NCI-H526 treated with DMSO at 0.1 percent for 48 hours (cell line): Measurements from ENCODE around the gene SGCA.

Source experiments
- DNase-seq: peaks from one replicate; lab custom pipeline; 2025; lab: John Stamatoyannopoulos, UW

The SGCA gene

DNA sequence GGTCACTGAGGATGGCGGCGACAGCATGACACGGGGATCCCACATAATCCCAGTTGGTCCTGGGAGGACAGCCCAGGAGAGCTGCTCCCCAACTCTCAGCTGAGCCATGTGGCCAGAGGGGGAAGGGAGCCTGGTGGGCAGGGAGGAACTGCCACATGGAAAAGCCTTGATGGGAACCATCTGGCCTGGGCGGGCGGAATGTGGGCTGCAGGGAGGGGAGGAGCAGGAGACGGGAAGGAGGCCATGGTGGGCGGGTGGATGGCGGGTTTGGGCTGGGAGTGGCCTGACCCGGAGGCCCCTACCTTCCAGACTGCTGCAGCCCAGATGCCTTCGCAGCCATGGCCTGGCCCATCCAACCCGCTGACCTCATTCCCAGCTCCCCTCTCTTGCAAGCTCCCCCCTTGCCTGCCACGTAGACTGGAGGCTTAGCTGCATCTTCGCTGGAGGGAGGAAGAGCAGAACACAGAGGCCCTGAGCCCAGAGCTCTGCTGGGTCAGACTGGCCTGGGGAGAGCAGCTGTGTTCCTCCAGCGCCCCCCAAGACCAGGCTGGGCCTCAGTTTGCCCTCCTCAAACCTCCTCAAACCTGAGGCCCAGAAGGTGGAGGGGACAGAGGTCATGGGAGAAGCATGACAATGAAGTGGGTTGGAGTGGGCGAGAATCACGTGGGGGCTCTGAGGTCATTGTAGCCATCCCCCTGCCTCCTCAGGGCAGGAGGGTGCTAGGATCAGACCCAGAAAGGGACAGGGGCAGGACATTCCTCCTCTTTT is 43.9 kb downstream of the SGCA start:
- no peak for DNase-seq

DNA sequence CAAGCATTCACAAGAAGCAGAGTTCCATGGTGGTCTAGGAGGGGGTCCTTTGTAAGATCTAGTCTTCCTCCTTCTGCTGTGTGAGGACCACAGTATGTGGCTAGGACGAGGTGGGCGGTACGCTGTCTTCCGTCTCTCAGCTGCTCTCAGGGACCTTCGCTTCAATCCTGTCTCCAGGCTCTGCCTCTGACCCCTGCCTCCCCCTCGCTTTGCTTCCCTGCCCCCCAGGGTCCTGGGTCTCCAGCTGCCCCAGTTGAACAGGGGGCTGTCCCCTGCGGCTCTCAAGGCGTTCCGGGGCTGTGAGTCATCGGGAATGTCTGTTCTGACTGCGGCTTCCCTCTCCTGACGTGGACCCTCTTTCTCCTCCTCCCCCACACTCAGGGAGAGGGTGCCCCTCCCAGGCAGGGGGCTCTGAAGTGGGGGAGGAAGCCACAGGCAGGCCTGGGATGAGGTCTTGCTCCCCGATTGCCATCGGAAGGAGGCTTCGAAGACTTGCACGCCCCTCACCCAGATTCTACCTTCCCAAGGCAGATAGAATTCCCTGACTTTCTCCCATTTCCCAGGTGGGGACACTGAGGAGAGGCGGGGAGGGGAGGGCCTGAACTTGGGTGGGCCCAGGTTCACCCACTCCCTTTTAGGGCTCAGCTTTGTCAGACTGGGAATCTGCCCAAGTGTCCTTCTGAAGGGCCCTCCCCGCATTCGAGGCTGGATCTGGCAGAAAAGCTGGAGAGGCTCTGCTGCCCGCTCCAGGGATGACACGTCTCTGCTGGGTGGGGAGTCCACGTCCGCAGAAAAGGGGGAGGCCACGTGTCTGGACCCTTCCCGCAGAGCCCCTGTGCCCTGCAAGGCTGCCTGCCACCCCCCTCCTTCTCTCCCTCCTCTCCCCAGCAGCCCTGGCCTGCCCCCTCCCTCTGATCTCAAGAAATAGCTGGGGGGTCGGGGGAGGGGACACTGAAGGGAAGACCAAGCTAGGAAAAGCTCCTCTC is 44.7 kb downstream of the SGCA start:
- no peak for DNase-seq

DNA sequence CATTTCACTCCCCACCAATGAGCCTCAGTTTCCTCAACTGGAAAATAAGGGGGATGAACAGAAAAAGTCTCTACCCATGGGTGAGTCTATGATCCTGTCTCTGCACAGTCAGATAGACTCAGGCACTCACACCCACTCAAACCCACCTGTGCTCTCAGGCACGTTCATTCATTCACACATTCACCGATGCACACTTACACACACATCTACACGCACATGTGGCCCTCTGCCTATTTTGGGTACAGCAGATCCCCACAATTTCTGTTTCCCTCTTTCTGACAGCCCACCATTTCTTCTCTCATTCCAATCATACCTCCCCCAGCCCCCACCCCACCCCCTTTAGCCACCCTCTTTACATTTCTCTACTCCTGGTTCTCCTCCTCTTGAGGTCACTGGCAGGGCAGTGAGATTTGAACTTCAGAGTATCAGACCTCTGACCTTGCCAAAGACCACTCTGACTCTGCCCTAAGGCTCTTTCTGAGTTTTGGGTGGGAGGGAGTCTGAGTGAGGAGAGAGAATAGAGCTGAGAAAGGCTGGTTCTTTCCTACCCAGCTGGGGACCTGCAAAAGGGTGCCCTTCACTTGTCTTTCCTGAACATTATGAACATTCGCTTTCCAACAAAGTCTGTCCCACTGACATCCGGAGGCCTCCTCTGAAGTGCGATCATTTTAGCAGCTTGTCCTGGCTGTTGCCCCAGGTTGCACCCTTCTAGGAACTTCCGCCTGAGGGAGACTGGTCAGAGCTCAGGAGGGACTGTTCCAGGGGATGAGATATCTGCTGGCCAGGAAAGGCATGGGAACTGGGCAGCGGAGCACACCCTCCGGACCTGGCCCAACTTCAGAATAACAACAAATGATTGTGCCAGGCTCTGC is 45.7 kb downstream of the SGCA start:
- DNase-seq, result no peak

DNA sequence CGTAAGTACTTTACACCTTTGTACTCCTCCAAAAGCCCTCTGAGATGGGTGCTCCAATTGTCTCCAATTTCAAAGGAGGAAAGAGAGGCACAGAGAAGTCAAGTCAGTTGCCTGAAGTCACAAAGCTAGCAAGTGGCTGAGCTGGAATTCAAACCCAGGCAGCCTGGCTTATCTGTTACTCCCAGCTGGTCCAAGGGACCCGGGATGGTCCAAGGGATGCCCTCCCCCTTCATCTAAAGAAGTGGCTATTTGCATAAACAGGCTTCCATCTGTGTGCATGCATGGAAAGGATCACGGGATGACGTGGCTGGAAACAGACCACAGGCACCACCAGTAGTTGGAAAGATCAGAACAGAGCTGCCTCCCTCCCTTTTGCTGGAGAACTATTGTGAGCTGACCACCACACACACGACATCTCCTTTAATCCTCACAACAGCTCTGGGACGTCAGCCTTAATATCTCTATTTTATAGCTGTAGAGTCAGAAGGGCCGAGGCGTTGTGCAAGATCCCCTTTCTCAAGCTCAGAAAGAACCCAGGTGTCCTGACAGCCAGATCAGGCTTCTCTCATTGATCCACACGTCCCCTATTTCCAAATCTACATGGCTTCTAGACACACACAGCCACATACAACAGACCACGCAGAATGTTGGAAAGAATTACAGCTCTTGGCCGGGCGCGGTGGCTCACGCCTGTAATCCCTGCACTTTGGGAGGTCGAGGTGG is 46.5 kb downstream of the SGCA start:
- no peak for DNase-seq

DNA sequence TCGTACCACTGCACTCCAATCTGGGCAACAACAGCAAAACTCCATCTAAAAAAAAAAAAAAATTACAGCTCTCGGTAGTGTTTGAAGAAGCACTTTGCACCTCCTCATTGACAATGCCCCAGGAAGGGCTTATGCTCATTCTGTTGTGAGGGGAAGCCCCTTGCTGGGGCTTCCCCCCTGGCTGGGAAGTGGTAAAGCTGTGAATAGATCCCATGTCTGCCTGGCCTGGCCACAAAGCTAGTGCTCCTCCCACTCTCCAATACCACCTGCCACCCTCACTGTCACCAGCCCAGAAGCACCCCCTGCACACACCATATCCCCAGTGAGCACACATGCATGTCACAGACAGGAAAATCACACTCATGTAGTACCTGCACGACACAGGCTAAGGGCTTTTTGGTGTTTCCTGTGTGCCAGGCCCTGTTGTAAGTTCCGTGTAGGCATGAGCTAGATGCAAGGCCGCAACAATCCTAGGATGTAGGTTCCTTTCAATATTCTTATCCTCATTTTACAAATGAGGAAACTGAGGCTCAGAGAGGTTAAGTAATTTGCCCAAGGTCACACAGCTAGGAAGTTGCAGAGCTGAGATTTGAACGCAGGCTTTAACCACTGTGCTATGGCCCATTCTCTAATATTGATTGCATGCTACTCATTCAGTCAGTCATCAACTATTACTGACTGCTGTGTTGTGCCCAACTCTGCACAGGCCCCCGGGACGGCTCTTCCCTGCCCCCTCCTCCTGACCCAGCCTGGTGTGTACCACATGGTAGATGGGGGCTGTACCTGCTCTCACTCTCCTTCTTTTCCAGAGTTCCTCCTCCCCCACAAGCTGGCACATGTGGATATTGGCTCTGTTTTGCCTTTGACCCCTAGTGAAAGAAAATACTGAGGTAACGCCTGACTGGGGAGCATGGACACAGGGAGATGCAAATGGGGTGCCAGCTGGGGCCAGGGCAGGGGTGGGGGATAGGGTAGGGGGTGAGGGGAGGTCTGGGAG is 47.5 kb downstream of the SGCA start:
- DNase-seq, result no peak

DNA sequence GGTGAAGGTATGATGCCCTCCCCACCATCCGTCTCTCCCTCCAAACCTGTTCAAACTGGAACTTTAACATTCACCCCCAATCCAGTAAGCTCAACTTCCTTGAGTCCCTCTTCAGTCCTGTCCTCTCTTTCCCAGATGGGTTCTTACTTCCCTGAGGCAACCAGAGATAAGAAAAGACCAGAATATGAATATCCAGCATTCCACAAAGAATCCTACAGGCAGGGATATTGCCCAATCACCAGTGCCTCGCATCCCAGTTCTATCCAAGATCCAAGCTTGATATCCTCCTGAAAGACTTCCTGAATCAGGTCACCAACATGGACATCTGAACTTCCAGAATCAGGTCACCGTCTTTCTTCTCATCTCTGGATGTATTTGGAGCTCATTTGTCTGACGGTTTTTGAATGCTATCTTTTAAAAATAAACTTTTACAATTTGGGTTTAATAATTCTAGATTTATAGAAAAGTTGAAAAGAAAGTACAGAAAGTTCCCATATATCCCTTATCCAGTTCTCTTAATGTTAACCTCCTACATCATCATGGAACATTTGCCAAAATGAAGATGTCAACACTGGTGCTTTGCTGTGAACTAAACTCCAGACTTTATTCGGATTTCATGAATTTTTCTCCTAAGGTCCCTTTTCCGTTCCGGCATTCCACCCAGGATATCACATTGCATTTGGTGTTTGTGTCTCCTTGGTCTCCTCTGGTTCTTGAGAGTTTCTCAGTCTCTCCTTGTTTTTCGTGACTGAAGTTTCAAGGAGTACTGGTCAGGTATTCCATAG is 49.4 kb downstream of the SGCA start:
- DNase-seq, result no peak

DNA sequence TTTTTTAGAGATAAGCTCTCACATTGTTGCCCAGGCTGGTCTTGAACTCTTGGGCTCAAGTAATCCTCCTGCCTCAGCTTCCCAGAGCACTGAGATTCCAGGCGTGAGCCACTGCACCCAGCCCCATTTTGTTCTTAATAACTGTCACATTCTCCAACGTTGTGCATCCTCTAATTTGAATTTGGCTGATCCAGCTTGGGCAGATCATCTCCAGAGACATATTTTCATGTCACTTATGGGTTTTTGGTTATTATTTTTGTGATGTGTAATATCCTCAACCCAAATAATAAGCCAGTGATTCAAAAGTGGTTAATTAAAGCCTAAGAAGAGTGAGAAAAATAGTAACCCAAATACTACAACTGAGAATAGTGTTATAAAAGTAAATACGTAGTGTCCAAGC is 51.8 kb downstream of the SGCA start:
- DNase-seq, result no peak

DNA sequence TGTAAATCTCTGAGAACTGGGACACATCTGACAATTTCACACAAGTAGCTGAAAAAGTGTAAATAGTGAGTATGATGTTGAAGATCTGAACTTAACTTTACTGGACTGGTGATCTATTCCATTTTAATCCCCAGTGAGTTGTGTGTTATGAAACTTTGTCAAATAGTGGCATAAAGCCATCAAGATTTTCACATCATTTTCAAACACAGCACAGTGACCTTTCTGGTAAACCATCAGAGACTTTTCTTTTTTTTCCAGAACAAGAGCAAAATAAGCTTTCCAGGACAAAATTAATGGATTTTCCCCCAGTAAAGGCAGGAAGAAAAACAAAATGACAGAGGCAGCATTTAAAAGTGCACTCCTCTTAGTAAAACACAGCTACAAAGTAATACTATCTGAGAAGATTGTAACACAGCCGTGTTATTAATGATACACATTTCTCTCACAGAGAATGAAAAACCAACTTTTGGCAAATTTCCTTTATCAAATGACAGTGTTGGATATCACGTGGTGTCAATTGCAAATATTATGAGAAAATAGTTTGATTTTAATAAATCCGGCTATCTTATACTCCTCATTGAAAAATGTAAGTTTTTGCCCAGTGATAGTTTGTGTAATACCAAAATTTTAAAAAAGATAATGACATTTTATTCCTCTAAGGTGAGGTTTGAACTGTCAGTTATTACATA is 52.4 kb downstream of the SGCA start:
- DNase-seq, result no peak

DNA sequence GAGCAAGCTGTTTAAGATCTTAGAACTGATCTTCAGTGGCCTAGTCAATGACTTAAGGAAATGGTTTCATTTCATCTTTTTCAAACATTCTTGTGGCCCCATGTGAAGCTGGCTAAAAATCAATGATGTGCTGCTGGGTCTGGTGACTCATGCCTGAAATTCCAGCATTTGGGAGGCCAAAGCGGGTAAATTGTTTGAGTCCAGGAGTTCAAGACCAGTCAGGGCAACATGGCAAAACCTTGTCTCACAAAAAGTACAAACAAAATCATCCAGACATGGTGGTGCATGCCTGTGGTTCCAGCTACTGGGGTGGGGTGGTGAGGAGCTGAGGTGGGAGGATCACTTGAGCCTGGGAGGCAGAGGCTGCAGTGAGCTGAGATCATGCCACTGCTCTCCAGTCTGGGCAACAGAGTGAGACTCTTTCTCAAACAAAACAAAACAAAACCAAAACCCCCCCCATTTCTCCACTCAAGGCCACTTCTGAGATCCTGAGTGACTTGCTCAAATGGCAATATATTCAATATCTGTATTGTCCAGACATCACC is 53.0 kb downstream of the SGCA start:
- DNase-seq, result no peak

DNA sequence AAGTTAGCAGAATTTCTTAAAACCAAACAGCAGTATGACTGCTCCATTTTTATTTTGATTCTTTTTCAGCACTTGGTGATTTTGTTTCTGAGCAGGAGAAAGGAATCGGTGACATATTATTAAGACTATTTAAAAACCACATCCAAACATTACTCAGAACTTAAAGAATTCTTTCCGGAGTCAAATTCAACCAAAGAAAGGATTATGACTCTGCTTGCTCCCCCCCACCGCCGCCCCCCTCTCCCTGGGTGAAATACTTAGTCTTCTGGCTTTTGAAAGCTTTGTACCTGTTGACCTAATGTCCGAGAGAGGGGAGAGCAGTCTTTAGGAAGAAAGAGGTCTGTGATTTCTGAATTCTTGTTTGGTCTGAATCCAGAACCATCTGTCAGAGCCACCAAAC is 53.5 kb downstream of the SGCA start:
- DNase-seq, result no peak

DNA sequence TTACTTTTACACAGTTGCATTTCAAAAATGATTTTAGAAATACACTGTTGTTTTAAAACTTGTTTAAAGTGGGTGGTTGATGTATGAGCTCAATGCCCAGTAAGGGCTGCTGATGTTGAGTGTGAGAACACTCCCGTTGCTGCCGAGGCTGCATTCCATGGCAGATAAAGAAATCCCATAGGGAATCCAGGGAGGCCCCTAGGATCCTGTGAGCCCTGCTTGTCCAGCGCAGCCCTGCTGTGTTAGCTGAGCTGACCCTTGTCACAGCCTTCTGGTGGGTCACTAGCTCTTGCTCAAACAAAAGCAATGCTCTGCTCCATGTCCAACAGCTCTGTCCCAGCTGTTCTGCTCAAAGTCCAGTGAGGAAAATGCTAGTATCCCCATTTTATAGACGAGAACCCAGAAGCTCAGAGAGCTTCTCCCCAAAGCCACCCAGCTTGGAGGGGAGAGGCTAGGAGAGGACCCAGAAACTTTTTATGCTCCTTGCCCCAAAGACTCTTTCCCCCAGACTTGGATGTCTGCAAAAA is 54.2 kb downstream of the SGCA start:
- no peak for DNase-seq

DNA sequence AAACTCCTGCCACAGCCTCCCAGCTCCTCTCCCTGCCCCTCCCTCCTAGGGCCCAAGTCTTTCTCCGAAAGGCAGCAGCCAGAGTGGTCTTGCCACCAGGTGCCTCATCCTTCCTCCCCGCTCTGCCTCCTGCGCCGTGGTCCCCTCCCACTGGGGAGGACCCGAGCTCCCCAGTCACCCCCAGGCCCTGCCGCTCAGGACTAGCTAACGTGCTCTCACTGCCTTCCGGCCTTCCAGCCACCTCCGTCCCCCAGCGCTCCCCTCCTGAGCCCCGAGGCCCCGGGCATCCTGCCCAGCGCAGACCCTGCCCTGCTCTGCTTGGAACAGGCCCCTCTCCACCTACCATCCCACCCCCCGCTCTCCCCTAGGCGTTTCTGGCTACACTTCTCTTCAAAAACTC is 55.0 kb downstream of the SGCA start:
- no peak for DNase-seq

DNA sequence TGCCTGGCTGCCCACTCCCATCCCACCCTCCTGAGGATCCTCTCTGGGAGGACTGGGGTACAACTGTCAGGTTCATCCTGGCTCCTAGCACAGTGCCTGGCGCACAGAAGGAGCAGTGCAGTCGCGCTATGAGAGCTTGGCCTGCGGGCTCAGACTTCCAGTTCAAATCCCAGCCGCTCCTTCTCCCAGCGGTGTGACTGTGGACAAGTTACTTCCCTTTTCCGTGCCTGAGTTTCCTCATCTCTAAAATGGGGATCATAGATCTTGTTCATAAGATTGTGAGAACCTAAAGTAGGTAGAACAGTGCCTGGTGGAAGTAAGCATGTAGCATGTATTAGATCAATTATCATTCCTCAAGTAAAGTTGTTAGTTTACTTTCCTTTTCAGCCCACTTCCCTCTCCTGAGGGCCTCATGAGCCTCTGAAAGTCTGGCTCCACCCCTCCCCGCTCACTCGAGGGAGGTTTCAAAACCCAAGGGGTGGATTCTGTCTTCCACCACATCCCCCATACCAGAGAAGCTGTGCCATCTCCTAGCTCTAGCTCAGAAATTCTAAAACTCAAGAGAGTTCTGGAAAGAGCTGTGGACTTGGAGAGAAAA is 55.6 kb downstream of the SGCA start:
- no peak for DNase-seq

DNA sequence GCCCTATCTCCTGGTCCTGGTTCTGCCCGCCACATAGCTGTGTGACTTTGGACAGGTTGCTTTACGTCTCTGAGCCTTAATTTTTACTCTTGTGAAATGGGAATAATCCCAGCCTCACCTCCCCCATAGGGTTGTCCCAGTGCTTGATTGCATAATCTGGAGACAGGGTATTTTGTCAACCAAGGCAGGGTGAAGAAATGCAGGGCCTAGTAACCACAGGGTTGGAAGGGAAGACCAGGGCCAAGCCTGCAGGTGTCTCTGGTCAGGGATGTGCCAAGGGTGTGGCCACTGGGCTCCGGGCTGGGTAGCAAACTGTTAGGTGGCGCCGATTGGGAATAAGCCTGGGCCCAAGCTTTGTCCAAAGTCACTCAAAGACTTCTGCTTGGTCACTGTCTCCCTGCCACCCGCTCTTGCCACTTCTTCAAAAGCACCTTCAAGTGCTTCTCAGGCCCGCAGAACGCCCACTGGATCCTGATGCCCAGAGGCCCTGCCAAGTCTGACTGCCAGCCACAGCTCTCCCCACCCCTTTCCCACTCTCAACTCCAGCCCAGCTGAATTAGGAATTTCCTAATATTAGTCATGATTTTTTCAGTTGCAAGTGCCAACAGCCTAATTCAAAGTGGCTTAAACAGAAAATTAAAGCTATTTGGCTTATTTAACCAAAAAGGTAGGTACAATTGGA is 56.2 kb downstream of the SGCA start:
- DNase-seq, result no peak

DNA sequence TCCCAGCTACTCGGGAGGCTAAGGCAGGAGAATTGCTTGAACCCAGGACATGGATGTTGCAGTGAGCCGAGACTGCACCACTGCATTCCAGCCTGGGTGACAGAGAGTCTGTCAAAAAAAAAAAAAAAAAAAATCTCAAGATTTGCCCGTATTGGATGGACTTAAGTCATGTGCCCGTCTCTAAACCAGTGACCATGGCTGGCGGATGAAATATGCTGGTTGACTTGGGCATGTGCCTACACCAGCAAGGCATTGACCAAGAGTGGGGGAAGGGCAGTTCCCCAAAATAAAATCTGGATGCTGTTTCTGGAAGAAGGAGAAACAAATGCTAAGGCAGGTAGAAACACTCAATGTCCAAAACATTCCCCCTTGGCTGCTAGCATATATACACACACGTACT is 57.1 kb downstream of the SGCA start:
- no peak for DNase-seq
